Panc1 (cell line): ENCODE measurements around the gene BANF2. TPM values are rescaled to one million over a fixed set of nuclear protein-coding genes. Genes with fewer than 3 reads are reported as not detected.

Experiments used
- ATAC-seq: fragments of 200-7000 bp; cut with Tn5 transposase; 2 replicates; pipeline ENCODE4 v1.9.1; 2020; ENCODE audit warnings: mild to moderate bottlenecking, moderate library complexity
- BruUV-seq: library from RNA; stranded (reverse); fragments of 400-500 nt; replicated peaks from 2 replicates; lab custom pipeline; 2021; lab: Mats Ljungman, UMichigan
- CTCF ChIA-PET: fragments of 300-600 bp; sonication (Branson Sonifier 250); formaldehyde crosslinking; loops from one replicate; lab custom pipeline; 2022; ENCODE audit warnings: antibody characterized with exemption; lab: Charles Lee
- POLR2A ChIA-PET: fragments of 300-600 bp; sonication (Branson Sonifier 250); formaldehyde crosslinking; loops from one replicate; lab custom pipeline; 2022; ENCODE audit warnings: antibody characterized with exemption; lab: Charles Lee
- DNase-seq: peaks from one replicate; pipeline ENCODE4 v3.0.0-alpha.2; 2010; ENCODE audit warnings: low read depth, low spot score
- H3K27ac ChIP-seq: 2 replicates; pipeline ENCODE4 v1.5.1; 2011; ENCODE audit warnings: mild to moderate bottlenecking, low read length, inconsistent platforms
- H3K27me3 ChIP-seq: fragments of 200-500 bp; sonication (Bioruptor generic); 2 replicates; pipeline ENCODE4 v1.6.0; 2014; ENCODE audit warnings: low read length, inconsistent platforms; ENCODE audit not compliant: control insufficient read depth, insufficient read depth
- H3K36me3 ChIP-seq: fragments of 200-500 bp; sonication (Bioruptor generic); 2 replicates; pipeline ENCODE4 v1.5.1; 2014; ENCODE audit warnings: inconsistent platforms, mild to moderate bottlenecking, low read length, moderate library complexity; ENCODE audit not compliant: control insufficient read depth, insufficient read depth
- H3K4me1 ChIP-seq: 2 replicates; pipeline ENCODE4 v1.5.1; 2011; ENCODE audit warnings: inconsistent platforms, mild to moderate bottlenecking, low read length, moderate library complexity; ENCODE audit not compliant: control insufficient read depth, insufficient read depth
- H3K4me3 ChIP-seq, 2 experiments: 2 replicates each; pipeline ENCODE4 v1.5.1; 2011 to 2012; ENCODE audit warnings: low read depth in 2 of 2, low read length in 2 of 2, mild to moderate bottlenecking in 2 of 2, inconsistent platforms in 1 of 2, moderate library complexity in 1 of 2
- H3K9me3 ChIP-seq: fragments of 200-500 bp; sonication (Bioruptor generic); 2 replicates; pipeline ENCODE4 v1.5.1; 2014; ENCODE audit warnings: low read depth, mild to moderate bottlenecking, inconsistent platforms, low read length, moderate library complexity; ENCODE audit not compliant: control insufficient read depth, insufficient read depth
- POLR2AphosphoS5 ChIP-seq: IDR thresholded peaks from 2 replicates; pipeline ENCODE4 v1.6.1; 2012; ENCODE audit warnings: mild to moderate bottlenecking, low read depth, low read length, moderate library complexity
- SIN3A ChIP-seq: IDR thresholded peaks from 2 replicates; pipeline ENCODE4 v1.6.1; 2012; ENCODE audit warnings: low read depth, mild to moderate bottlenecking, low read length, moderate library complexity, borderline replicate concordance; ENCODE audit not compliant: insufficient read depth
- TCF7L2 ChIP-seq: IDR thresholded peaks from 2 replicates; pipeline ENCODE4 v1.6.1; 2011; ENCODE audit warnings: mild to moderate bottlenecking, low read depth, low read length, inconsistent platforms
- in situ Hi-C: cut with HindIII; loops from 2 replicates; pipeline ENCODE4 v1.10.0; 2016; ENCODE audit warnings: low sequenced_read_pairs, low pct_unique_long_range_greater_than_20kb
- intact Hi-C: fragments of 100-400 bp; cut with micrococcal nuclease; formaldehyde crosslinking; loops from one replicate; pipeline ENCODE4 v1.10.0; 2022; ENCODE audit not compliant: unreplicated experiment
- total RNA-seq: library from RNA; stranded (reverse); gene quantifications from one replicate; pipeline ENCODE4 v1.2.1, GENCODE V29; 2021; ENCODE audit not compliant: unreplicated experiment
- TF ChIP-seq, protein P1 (sequence below): fragments of 450-650 bp; IDR thresholded peaks from 2 replicates; pipeline ENCODE4 v1.5.1; 2017; ENCODE audit warnings: mild to moderate bottlenecking
- TF ChIP-seq, protein P2 (sequence below), 2 experiments: IDR thresholded peaks; 2 replicates each; pipeline ENCODE4 v1.6.1; 2011 to 2012; ENCODE audit warnings: low read depth in 2 of 2, control low read depth in 1 of 2, low read length in 1 of 2, mild to moderate bottlenecking in 1 of 2, moderate library complexity in 1 of 2; ENCODE audit not compliant: insufficient read depth in 1 of 2

Gene BANF2
- total RNA-seq, 1 experiment from 2014 or later = not detected

DNA sequence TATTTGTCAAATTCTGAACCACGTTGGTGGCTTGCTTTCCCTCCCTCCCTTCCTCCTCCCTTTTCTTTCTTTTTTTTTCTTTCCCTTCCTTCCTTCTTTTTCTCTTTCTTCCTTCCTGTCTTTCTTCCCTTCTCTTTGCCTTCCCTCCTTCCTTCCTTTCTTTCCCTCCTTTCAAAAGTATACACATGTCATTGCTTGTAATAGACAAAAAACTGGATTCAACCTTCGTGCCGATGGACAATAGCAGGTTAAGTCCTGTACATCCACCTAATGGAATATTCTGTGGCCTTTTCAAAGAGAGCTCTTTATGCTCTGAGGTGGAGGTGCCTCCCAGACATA, 72.2 kb downstream of the BANF2 start:
- POLR2A ChIA-PET = no interaction called here
- no TSS peak for BruUV-seq
- no peaks in the 10 kb centered on the region for H3K9me3 ChIP-seq
- no peaks in the 10 kb centered on the region for H3K4me1 ChIP-seq
- H3K27me3 ChIP-seq = no peaks in the 10 kb centered on the region
- no peak overlapping the region for H3K4me3 ChIP-seq
- TF ChIP-seq, protein P1, sequence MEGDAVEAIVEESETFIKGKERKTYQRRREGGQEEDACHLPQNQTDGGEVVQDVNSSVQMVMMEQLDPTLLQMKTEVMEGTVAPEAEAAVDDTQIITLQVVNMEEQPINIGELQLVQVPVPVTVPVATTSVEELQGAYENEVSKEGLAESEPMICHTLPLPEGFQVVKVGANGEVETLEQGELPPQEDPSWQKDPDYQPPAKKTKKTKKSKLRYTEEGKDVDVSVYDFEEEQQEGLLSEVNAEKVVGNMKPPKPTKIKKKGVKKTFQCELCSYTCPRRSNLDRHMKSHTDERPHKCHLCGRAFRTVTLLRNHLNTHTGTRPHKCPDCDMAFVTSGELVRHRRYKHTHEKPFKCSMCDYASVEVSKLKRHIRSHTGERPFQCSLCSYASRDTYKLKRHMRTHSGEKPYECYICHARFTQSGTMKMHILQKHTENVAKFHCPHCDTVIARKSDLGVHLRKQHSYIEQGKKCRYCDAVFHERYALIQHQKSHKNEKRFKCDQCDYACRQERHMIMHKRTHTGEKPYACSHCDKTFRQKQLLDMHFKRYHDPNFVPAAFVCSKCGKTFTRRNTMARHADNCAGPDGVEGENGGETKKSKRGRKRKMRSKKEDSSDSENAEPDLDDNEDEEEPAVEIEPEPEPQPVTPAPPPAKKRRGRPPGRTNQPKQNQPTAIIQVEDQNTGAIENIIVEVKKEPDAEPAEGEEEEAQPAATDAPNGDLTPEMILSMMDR = no peak
- TF ChIP-seq SIN3A = no peak
- ATAC-seq (no peak), DNase-seq (no peak)
- H3K36me3 ChIP-seq = no peaks in the 10 kb centered on the region
- in situ Hi-C loops (no loop called here), intact Hi-C loops (no loop called here)
- CTCF ChIA-PET = no interaction called here
- H3K27ac ChIP-seq = no peak overlapping the region

DNA sequence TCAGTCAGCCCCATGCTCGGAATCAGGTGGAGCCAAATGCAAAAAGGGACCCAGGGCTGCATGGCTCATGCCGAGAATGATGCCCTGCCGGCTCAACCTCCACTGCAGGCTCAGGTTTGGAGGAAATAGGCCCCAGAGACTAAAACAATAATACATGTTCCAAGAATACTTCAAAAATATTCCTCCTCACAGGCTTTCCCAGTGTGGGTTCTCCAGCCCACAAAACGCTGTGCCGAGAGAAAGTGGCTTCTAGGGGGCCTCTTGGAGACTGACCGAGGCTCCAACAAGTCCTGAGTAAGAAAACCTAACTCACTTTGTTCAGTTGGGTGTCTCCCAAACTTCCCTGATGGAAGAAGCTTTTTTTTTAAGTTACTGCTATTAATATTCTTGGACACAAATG, 73.9 kb downstream of the BANF2 start:
- intact Hi-C loops = no loop called here
- no TSS peak for BruUV-seq
- Histone ChIP-seq H3K36me3 (no peaks in the 10 kb centered on the region), H3K9me3 (no peaks in the 10 kb centered on the region), H3K27me3 (no peaks in the 10 kb centered on the region), H3K4me3 (no peak overlapping the region), H3K4me1 (no peaks in the 10 kb centered on the region), H3K27ac (no peak overlapping the region)
- in situ Hi-C loops = no loop called here
- CTCF ChIA-PET = no interaction called here
- DNase-seq = no peak
- TF ChIP-seq TCF7L2 (no peak), SIN3A (no peak)
- TF ChIP-seq, protein P2, sequence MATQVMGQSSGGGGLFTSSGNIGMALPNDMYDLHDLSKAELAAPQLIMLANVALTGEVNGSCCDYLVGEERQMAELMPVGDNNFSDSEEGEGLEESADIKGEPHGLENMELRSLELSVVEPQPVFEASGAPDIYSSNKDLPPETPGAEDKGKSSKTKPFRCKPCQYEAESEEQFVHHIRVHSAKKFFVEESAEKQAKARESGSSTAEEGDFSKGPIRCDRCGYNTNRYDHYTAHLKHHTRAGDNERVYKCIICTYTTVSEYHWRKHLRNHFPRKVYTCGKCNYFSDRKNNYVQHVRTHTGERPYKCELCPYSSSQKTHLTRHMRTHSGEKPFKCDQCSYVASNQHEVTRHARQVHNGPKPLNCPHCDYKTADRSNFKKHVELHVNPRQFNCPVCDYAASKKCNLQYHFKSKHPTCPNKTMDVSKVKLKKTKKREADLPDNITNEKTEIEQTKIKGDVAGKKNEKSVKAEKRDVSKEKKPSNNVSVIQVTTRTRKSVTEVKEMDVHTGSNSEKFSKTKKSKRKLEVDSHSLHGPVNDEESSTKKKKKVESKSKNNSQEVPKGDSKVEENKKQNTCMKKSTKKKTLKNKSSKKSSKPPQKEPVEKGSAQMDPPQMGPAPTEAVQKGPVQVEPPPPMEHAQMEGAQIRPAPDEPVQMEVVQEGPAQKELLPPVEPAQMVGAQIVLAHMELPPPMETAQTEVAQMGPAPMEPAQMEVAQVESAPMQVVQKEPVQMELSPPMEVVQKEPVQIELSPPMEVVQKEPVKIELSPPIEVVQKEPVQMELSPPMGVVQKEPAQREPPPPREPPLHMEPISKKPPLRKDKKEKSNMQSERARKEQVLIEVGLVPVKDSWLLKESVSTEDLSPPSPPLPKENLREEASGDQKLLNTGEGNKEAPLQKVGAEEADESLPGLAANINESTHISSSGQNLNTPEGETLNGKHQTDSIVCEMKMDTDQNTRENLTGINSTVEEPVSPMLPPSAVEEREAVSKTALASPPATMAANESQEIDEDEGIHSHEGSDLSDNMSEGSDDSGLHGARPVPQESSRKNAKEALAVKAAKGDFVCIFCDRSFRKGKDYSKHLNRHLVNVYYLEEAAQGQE (IDR thresholded peaks at IDR 0.05; ENCODE audit: insufficient read depth in 1 of 2, low read depth in 2 of 2, low read length in 1 of 2) = no peak
- TF ChIP-seq, protein P1 = no peak
- POLR2A ChIA-PET = no interaction called here
- no peak for ATAC-seq

DNA sequence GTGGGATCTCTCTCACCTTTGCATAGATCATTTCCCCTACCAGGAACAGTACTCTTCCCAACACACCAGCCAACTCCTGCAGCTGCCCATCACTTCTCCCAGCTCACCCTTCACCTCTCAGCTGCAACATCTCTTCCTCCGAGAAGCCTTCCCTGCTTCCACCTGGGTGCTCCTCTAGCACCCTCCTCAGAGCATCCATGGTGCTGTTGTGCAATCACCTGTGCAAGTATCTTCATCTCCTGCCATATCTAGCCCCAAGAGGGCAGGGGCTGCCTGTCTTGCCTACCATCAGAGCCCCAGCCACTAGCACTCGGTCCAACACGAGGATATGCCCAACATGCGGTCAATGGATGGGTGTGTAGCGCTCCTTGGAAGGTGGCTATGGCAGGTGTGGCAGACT, 75.8 kb downstream of the BANF2 start:
- in situ Hi-C loops (no loop called here), intact Hi-C loops (no loop called here)
- Histone ChIP-seq H3K27ac (no peak overlapping the region), H3K9me3 (no peaks in the 10 kb centered on the region), H3K4me1 (no peaks in the 10 kb centered on the region), H3K36me3 (no peaks in the 10 kb centered on the region), H3K4me3 (no peak overlapping the region), H3K27me3 (no peaks in the 10 kb centered on the region)
- no TSS peak for BruUV-seq
- ChIA-PET CTCF (no interaction called here), POLR2A (no interaction called here)
- ATAC-seq (no peak), DNase-seq (no peak)
- TF ChIP-seq POLR2AphosphoS5 = no peak
